H9 (cell line): Measurements from ENCODE around the gene TXNDC5. TPM values are rescaled to one million over a fixed set of nuclear protein-coding genes. Genes with fewer than 3 reads are reported as not detected.

Source experiments
- DNase-seq: peaks from one replicate; pipeline ENCODE4 v3.0.0-alpha.2; 2017
- H2AFZ ChIP-seq: one replicate; pipeline ENCODE4 v1.6.1; 2013; ENCODE audit warnings: mild to moderate bottlenecking, low read length, control low read depth, moderate library complexity
- H2AK5ac ChIP-seq: 2 replicates; pipeline ENCODE4 v1.6.1; 2013; ENCODE audit warnings: low read length, control low read depth, mixed read lengths; ENCODE audit not compliant: insufficient read length
- H2BK120ac ChIP-seq: one replicate; pipeline ENCODE4 v1.6.1; 2013; ENCODE audit warnings: low read depth, mild to moderate bottlenecking, low read length, control low read depth, inconsistent platforms; ENCODE audit not compliant: poor library complexity, severe bottlenecking
- H2BK12ac ChIP-seq: 2 replicates; pipeline ENCODE4 v1.6.1; 2013; ENCODE audit warnings: low read length, control low read depth, mixed read lengths, low read depth; ENCODE audit not compliant: insufficient read length
- H2BK15ac ChIP-seq: 2 replicates; pipeline ENCODE4 v1.6.1; 2013; ENCODE audit warnings: low read depth, low read length, control low read depth
- H2BK20ac ChIP-seq: one replicate; pipeline ENCODE4 v1.6.1; 2013; ENCODE audit warnings: low read depth, mild to moderate bottlenecking, low read length, control low read depth, inconsistent platforms; ENCODE audit not compliant: poor library complexity, severe bottlenecking
- H2BK5ac ChIP-seq: 2 replicates; pipeline ENCODE4 v1.6.1; 2013; ENCODE audit warnings: low read length, control low read depth, mixed read lengths; ENCODE audit not compliant: insufficient read length
- H3K14ac ChIP-seq: 2 replicates; pipeline ENCODE4 v1.6.1; 2013; ENCODE audit warnings: low read length, control low read depth; ENCODE audit not compliant: insufficient read depth
- H3K18ac ChIP-seq: 2 replicates; pipeline ENCODE4 v1.6.1; 2013; ENCODE audit warnings: low read depth, mild to moderate bottlenecking, mixed read lengths, low read length, control low read depth; ENCODE audit not compliant: insufficient read length
- H3K23ac ChIP-seq: 2 replicates; pipeline ENCODE4 v1.6.1; 2013; ENCODE audit warnings: low read length, control low read depth, mixed read lengths, low read depth; ENCODE audit not compliant: insufficient read length
- H3K23me2 ChIP-seq: 2 replicates; pipeline ENCODE4 v1.6.1; 2013; ENCODE audit warnings: low read depth, mild to moderate bottlenecking, mixed read lengths, low read length, control low read depth; ENCODE audit not compliant: insufficient read length, poor library complexity, severe bottlenecking
- H3K27ac ChIP-seq: 2 replicates; pipeline ENCODE4 v1.5.1; 2013; ENCODE audit warnings: low read length, control low read depth, mixed read lengths, low read depth; ENCODE audit not compliant: insufficient read length
- H3K27me3 ChIP-seq: 2 replicates; pipeline ENCODE4 v1.6.1; 2013; ENCODE audit warnings: low read length, control low read depth, inconsistent platforms; ENCODE audit not compliant: insufficient read depth
- H3K4ac ChIP-seq: 2 replicates; pipeline ENCODE4 v1.6.1; 2013; ENCODE audit warnings: low read depth, mild to moderate bottlenecking, control low read depth, inconsistent platforms, low read length, moderate library complexity
- H3K4me1 ChIP-seq: 2 replicates; pipeline ENCODE4 v1.6.1; 2013; ENCODE audit warnings: low read length, control low read depth, inconsistent platforms; ENCODE audit not compliant: insufficient read depth
- H3K4me2 ChIP-seq: 2 replicates; pipeline ENCODE4 v1.6.1; 2013; ENCODE audit warnings: low read length, control low read depth, mixed read lengths; ENCODE audit not compliant: insufficient read length, insufficient read depth
- H3K56ac ChIP-seq: 2 replicates; pipeline ENCODE4 v1.6.1; 2013; ENCODE audit warnings: low read depth, mild to moderate bottlenecking, mixed read lengths, low read length, control low read depth; ENCODE audit not compliant: insufficient read length
- H3K79me1 ChIP-seq: 2 replicates; pipeline ENCODE4 v1.6.1; 2013; ENCODE audit warnings: low read depth, mild to moderate bottlenecking, moderate library complexity, low read length, control low read depth, inconsistent platforms; ENCODE audit not compliant: insufficient read depth, poor library complexity, severe bottlenecking
- H3K79me2 ChIP-seq: 2 replicates; pipeline ENCODE4 v1.6.1; 2013; ENCODE audit warnings: low read length, control low read depth, inconsistent platforms; ENCODE audit not compliant: insufficient read depth
- H3K9ac ChIP-seq: 2 replicates; pipeline ENCODE4 v1.6.1; 2013; ENCODE audit warnings: low read length, control low read depth, mixed read lengths; ENCODE audit not compliant: insufficient read length; ENCODE audit errors: extremely low read depth
- H3K9me3 ChIP-seq: one replicate; pipeline ENCODE4 v1.6.1; 2013; ENCODE audit warnings: low read depth, low read length, inconsistent platforms; ENCODE audit not compliant: control insufficient read depth
- H3T11ph ChIP-seq: one replicate; pipeline ENCODE4 v1.6.1; 2013; ENCODE audit warnings: mild to moderate bottlenecking, low read length, control low read depth, inconsistent platforms
- H4K20me1 ChIP-seq: one replicate; pipeline ENCODE4 v1.6.1; 2013; ENCODE audit not compliant: control insufficient read depth, insufficient read length, insufficient read depth
- H4K5ac ChIP-seq: 2 replicates; pipeline ENCODE4 v1.6.1; 2013; ENCODE audit warnings: low read depth, mild to moderate bottlenecking, mixed read lengths, low read length, control low read depth; ENCODE audit not compliant: insufficient read length
- H4K8ac ChIP-seq: replicated peaks from 2 replicates; pipeline ENCODE4 v1.6.1; 2013; ENCODE audit warnings: low read length, control low read depth, mixed read lengths, low read depth; ENCODE audit not compliant: insufficient read length
- H4K91ac ChIP-seq: 2 replicates; pipeline ENCODE4 v1.6.1; 2013; ENCODE audit warnings: low read depth, mild to moderate bottlenecking, moderate library complexity, mixed read lengths, low read length, control low read depth; ENCODE audit not compliant: insufficient read length
- H3K27ac Mint-ChIP-seq, 3 experiments: 2 replicates in 2 of 3; 3 replicates in 1 of 3; pipeline ENCODE4 v1.8.0; 2020 to 2021; ENCODE audit warnings: mixed read lengths in 3 of 3, mild to moderate bottlenecking in 1 of 3, moderate library complexity in 1 of 3
- H3K27me3 Mint-ChIP-seq: 2 replicates; pipeline ENCODE4 v1.8.0; 2021; ENCODE audit warnings: low read depth, mild to moderate bottlenecking, moderate library complexity, mixed read lengths
- H3K36me3 Mint-ChIP-seq, 3 experiments: 2 replicates in 2 of 3; 3 replicates in 1 of 3; pipeline ENCODE4 v1.8.0; 2020 to 2021; ENCODE audit warnings: low read depth in 3 of 3, mixed read lengths in 3 of 3; ENCODE audit not compliant: insufficient read depth in 1 of 3
- H3K4me1 Mint-ChIP-seq, 2 experiments: 2 replicates each; pipeline ENCODE4 v1.8.0; 2020; ENCODE audit warnings: mixed read lengths in 2 of 2
- H3K4me3 Mint-ChIP-seq, 2 experiments: 2 replicates in 1 of 2; 3 replicates in 1 of 2; pipeline ENCODE4 v1.8.0; 2020 to 2021; ENCODE audit warnings: mild to moderate bottlenecking in 2 of 2, mixed read lengths in 2 of 2, moderate library complexity in 1 of 2
- H3K9me3 Mint-ChIP-seq, 2 experiments: 2 replicates in 1 of 2; 3 replicates in 1 of 2; pipeline ENCODE4 v1.8.0; 2020; ENCODE audit warnings: mild to moderate bottlenecking in 2 of 2, mixed read lengths in 2 of 2, moderate library complexity in 1 of 2
- CTCF ChIP-seq: fragments of 200-600 bp; sonication (generic); conservative IDR thresholded peaks from 3 replicates; pipeline ENCODE4 v1.8.0; 2021; ENCODE audit warnings: antibody characterized with exemption, mild to moderate bottlenecking
- WGBS: extraction: QIAGEN DNeasy Blood & Tissue Kit; methylation state at CpG from one replicate; pipeline ENCODE4 v1.1.7; 2013; ENCODE audit warnings: missing lambda C conversion rate, low lambda C conversion rate, mixed read lengths; ENCODE audit not compliant: insufficient read length; ENCODE audit errors: extremely low coverage; 5-methylcytosine and 5-hydroxymethylcytosine counted together
- total RNA-seq: library from RNA; stranded (reverse); gene quantifications from 2 replicates; pipeline ENCODE4 v1.2.1, GENCODE V29; 2021

The TXNDC5 gene
- total RNA-seq, 1 experiment from 2014 or later, result 130 TPM

GRCh38 chr6:7878401-7878964 lies 32.1 kb downstream of the TXNDC5 start:
- Histone ChIP-seq H2AK5ac (no peak overlapping the region), H2BK15ac (no peak overlapping the region), H2BK120ac (no peak overlapping the region), H3K18ac (no peak overlapping the region), H3K4me2 (no peak overlapping the region), H4K5ac (no peak overlapping the region), H3K9me3 (no peaks in the 10 kb centered on the region), H3K79me2 (no peaks in the 10 kb centered on the region), H3K27me3 (no peaks in the 10 kb centered on the region), H3K14ac (no peak overlapping the region), H4K91ac (no peak overlapping the region), H3K4me1 (no peaks in the 10 kb centered on the region), H3K23ac (no peak overlapping the region), H2BK5ac (no peak overlapping the region), H3K27ac (no peak overlapping the region), H3K56ac (no peak overlapping the region), H3T11ph (no peak overlapping the region), H2BK20ac (no peak overlapping the region), H4K20me1 (no peaks in the 10 kb centered on the region), H4K8ac (no peak overlapping the region), H3K9ac (no peak overlapping the region), H3K4ac (no peak overlapping the region), H3K23me2 (no peaks in the 10 kb centered on the region), H2BK12ac (no peak overlapping the region), H2AFZ (no peak overlapping the region), H3K79me1 (no peaks in the 10 kb centered on the region)
- H3K4me3 Mint-ChIP-seq, result no peak overlapping the region
- H3K27ac Mint-ChIP-seq, result no peak overlapping the region
- H3K9me3 Mint-ChIP-seq, result peaks cover 6 to 7% of the 10 kb centered on the region in 2 experiments
- WGBS, result no CpG with 5 or more reads among the region's 10 CpGs
- peaks cover 22 to 25% (median 24%) of the 10 kb centered on the region in 3 experiments for H3K36me3 Mint-ChIP-seq
- peaks cover 0 to 6% of the 10 kb centered on the region in 2 experiments; a peak in 2 of 4 replicates for H3K4me1 Mint-ChIP-seq
- H3K27me3 Mint-ChIP-seq, result no peaks in the 10 kb centered on the region
- DNase-seq, result no peak
- no peak for TF ChIP-seq CTCF
